Umbilical cord (tissue), 2 donors: ENCODE results near the gene SCUBE1. TPM values are rescaled to one million over a fixed set of nuclear protein-coding genes. Genes with fewer than 3 reads are reported as not detected.

ENCODE experiments used
- DNase-seq: peaks from one replicate; pipeline ENCODE4 v3.0.0-alpha.2; 2015; ENCODE audit warnings: low spot score
- total RNA-seq: library from RNA; depleted of rRNA; stranded (reverse); fragments of >200 nt; gene quantifications from one replicate; pipeline ENCODE4 v1.2.3, GENCODE V29; 2014; ENCODE audit warnings: low replicate concordance; ENCODE audit not compliant: insufficient read depth

SCUBE1 gene
- total RNA-seq, 1 donor from 2014 or later = 3.6 TPM

- DNase-seq = no peak
Observed at GRCh38 chr22:43329061-43329460, 14.1 kb downstream of the SCUBE1 start.

- no peak for DNase-seq
Observed at GRCh38 chr22:43327157-43327438, 16.1 kb downstream of the SCUBE1 start.

GRCh38 chr22:43326331-43327156, 16.6 kb downstream of the SCUBE1 start:
- DNase-seq = no peak

GRCh38 chr22:43325176-43325575, 18.0 kb downstream of the SCUBE1 start:
- DNase-seq = no peak

GRCh38 chr22:43320943-43321900, 21.9 kb downstream of the SCUBE1 start:
- no peak for DNase-seq

DNA sequence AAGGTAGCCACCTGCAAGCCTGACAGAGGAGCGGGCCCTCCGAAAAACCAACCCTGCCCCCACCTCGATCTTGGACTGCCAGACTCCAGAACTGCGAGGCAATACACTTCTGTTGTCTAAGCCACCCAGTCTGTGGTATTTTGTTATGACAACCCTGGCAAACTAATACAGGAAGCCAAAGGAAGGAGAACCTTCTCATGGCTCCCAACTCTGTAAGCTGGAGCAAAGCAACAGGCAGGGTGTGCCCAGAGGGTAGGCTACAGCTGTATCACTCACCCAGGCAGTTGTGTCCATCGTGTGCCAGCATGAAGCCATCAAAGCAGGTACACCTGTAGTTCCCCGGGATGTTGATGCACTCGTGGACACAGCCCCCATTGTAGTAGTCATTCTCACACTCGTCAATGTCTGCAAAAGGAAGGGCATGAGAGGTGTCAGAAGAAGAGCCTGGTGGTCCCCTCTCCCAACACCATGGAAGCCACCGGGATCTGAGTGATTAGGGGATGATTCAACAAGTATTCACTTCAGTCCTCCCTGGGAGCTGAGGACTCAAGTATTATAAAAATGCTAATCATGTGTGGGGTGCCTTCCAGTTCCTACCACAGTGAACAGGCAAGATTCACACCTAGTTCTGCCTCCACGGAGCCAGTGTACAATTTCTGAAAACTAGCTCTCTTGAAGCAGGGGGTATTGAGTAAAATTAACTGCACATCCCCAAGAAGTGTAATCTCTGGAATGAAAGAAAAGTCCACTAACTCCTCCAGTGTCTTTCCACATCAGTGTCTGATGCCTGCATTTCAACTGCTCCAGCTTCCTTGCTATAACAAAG, 23.3 kb downstream of the SCUBE1 start:
- no peak for DNase-seq

- DNase-seq = peak; percentile 37
Observed at GRCh38 chr22:43317239-43317638, 25.9 kb downstream of the SCUBE1 start.

DNA sequence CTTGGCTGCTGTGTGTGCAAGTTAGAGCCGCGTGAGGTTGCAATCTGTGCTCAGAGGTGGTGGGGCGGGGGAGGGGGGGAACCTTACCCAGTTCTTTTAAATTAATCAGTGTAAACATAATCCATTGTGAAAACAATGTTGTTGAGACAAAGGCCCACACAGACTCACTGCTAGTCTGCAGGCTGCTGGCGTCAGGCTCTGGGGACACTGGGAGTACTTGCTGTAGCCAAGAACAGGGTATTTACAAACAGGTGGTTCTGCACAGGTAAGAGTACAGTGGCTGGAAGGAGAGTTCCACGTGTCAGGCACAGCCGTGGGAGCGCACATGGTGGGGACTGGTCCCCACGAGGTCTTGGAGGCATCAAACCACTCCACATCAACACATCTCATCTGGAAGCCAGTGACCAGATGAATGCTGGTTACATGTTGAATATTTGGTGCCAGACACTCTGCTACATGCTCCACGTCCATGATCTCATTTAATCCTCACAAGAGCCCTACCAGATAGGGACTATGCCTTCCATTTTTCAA, 27.4 kb downstream of the SCUBE1 start:
- no peak for DNase-seq

DNA sequence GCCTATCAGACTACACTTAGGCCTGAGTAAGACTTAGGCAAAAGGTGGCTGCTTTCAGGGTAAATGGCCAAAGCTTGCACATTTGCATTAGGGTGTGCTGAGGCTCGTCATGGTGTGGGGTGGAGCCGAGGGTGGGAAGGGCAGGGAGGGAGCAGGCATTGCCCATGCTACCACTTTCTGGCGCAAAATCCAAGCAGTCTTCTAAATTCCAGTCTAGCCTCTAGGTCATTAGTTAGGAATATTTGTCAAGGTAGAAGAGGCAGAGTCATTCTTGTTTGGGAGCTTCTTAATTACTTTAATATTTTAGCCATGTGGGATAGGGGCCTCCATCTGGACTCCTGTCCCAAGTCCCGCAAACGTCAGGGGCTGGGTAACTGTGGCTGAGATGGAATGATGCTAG, 28.6 kb downstream of the SCUBE1 start:
- no peak for DNase-seq

- DNase-seq = no peak
Observed at GRCh38 chr22:43313890-43314474, 29.2 kb downstream of the SCUBE1 start.

DNA sequence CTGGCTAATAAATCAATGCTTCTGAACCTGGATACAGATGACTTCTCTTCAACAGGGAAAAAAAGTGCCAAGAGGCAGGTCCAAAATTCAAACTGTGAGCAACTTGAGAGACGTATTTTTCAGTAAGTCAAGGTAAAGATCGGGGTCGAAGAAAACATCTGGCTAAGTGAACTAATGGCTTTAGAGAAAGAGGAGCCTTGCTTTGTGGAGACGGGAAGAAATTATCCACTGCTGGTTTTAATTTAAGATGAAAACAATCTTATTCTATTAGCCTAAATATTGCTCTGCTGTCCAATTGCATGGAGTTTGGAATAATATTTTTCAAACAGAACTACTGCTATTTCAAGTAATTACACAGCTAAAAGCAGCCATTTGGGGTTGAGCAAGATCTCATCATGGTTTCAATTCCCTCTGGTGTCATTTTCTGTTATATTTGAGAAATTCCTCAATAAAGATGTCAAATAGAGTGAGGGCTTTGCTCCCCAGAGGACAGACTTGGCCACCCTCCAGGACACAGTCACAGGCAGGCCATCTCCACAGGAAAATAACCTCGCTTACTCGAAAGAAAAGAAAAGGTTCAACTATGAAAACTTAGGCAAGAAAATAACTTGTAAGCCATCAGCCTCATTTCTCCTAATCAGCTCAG, 29.8 kb downstream of the SCUBE1 start:
- peak; percentile 45 for DNase-seq

GRCh38 chr22:43312608-43313007, 30.6 kb downstream of the SCUBE1 start:
- DNase-seq = no peak

- no peak for DNase-seq
Observed at GRCh38 chr22:43310798-43311197, 32.4 kb downstream of the SCUBE1 start.

- peak; percentile 69 for DNase-seq
Observed at GRCh38 chr22:43310311-43310710, 32.9 kb downstream of the SCUBE1 start.

DNA sequence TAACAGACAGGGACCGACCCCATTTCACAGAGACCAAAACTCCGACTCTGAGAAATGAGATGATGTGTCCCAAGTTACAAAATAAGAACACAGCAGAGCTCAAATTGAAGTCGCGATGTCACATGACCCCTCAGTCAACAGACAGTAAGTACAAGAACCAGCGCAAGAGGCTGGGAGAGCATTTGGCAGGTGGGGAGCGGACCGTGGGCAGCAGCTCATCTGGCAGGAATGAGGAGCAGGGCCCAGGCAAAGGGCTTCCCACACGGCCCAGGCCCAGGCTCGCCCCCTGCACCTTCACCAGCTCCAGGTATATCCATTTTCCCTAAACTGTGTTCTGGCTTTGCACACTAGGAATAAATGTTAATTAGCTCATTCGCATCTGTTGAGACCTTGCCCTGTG, 34.3 kb downstream of the SCUBE1 start:
- DNase-seq = no peak

GRCh38 chr22:43308060-43308830, 34.9 kb downstream of the SCUBE1 start:
- no peak for DNase-seq

GRCh38 chr22:43305806-43306205, 37.4 kb downstream of the SCUBE1 start:
- DNase-seq = no peak

- no peak for DNase-seq
Observed at GRCh38 chr22:43304831-43305590, 38.2 kb downstream of the SCUBE1 start.

GRCh38 chr22:43303751-43304150, 39.4 kb downstream of the SCUBE1 start:
- no peak for DNase-seq
